Measurements from ENCODE around the gene ASIC2.
A peak's percentile ranks its signal among the peaks of the same experiment; 100 is the strongest.

The ASIC2 gene

GRCh38 chr17:33291248-33292200 is 1.6 kb downstream of the ASIC2 start:
- H4K20me1 ChIP-seq: peaks cover 24% of the 10 kb centered on the region
- H3K4me1 ChIP-seq: peaks cover 62% of the 10 kb centered on the region
- H3K36me3 ChIP-seq: peaks cover 12% of the 10 kb centered on the region; the same call in 1 of the 2 replicates
- H3K4me2 ChIP-seq: peak overlapping the region; percentile 97
- H3K9me3 ChIP-seq: no peaks in the 10 kb centered on the region
- H3K4me3 ChIP-seq: peak overlapping the region; percentile 85
- H3K9ac ChIP-seq: peak overlapping the region; percentile 86
- no peaks in the 10 kb centered on the region for H3K27me3 ChIP-seq
- peak overlapping the region; percentile 87 for H3K27ac ChIP-seq
- no peak for TF ChIP-seq Cebpa-rat (IDR thresholded peaks at IDR 0.05)

- H3K4me3 ChIP-seq: peak overlapping the region; percentile 85; the same call in 1 of the 2 replicates
- H3K9me3 ChIP-seq: no peaks in the 10 kb centered on the region
- peaks cover 12% of the 10 kb centered on the region; the same call in 1 of the 2 replicates for H3K36me3 ChIP-seq
- no peaks in the 10 kb centered on the region for H3K27me3 ChIP-seq
- H3K4me1 ChIP-seq: peaks cover 50% of the 10 kb centered on the region
- H3K4me2 ChIP-seq: peak overlapping the region; percentile 97
- no peak overlapping the region for H3K9ac ChIP-seq
- peaks cover 29% of the 10 kb centered on the region for H4K20me1 ChIP-seq
- no peak overlapping the region for H3K27ac ChIP-seq
- no peak for TF ChIP-seq Cebpa-rat (IDR thresholded peaks at IDR 0.05)
Observed at GRCh38 chr17:33290253-33290652, 2.8 kb downstream of the ASIC2 start.

- H3K9ac ChIP-seq: no peak overlapping the region
- peaks cover 34% of the 10 kb centered on the region for H4K20me1 ChIP-seq
- peaks cover 22% of the 10 kb centered on the region for H3K36me3 ChIP-seq
- no peak overlapping the region for H3K4me3 ChIP-seq
- no peaks in the 10 kb centered on the region for H3K9me3 ChIP-seq
- H3K4me2 ChIP-seq: 0 out of 2 replicates have a peak overlapping the region, but pooled peaks have one; percentile 4
- H3K4me1 ChIP-seq: peaks cover 37% of the 10 kb centered on the region
- H3K27me3 ChIP-seq: no peaks in the 10 kb centered on the region
- no peak overlapping the region for H3K27ac ChIP-seq
- TF ChIP-seq Cebpa-rat (IDR thresholded peaks at IDR 0.05): no peak
Observed at GRCh38 chr17:33288954-33289353, 4.1 kb downstream of the ASIC2 start.

GRCh38 chr17:33287096-33287725 is 5.9 kb downstream of the ASIC2 start:
- Histone ChIP-seq H3K27me3 (no peaks in the 10 kb centered on the region), H3K27ac (no peak overlapping the region), H3K4me2 (no peak overlapping the region), H3K4me3 (no peak overlapping the region), H3K36me3 (peaks cover 31% of the 10 kb centered on the region), H3K9me3 (no peaks in the 10 kb centered on the region), H4K20me1 (peaks cover 42% of the 10 kb centered on the region), H3K9ac (no peak overlapping the region), H3K4me1 (peaks cover 30% of the 10 kb centered on the region)
- TF ChIP-seq Cebpa-rat (IDR thresholded peaks at IDR 0.05): no peak

GRCh38 chr17:33285413-33285812 is 7.7 kb downstream of the ASIC2 start:
- H4K20me1 ChIP-seq: peaks cover 42% of the 10 kb centered on the region
- no peak overlapping the region for H3K9ac ChIP-seq
- peaks cover 31% of the 10 kb centered on the region for H3K36me3 ChIP-seq
- TF ChIP-seq Cebpa-rat (IDR thresholded peaks at IDR 0.05): no peak
- peaks cover 22% of the 10 kb centered on the region for H3K4me1 ChIP-seq
- no peak overlapping the region for H3K27ac ChIP-seq
- H3K9me3 ChIP-seq: no peaks in the 10 kb centered on the region
- no peak overlapping the region for H3K4me3 ChIP-seq
- no peak overlapping the region for H3K4me2 ChIP-seq
- no peaks in the 10 kb centered on the region for H3K27me3 ChIP-seq

- Histone ChIP-seq H3K27ac (no peak overlapping the region), H3K27me3 (no peaks in the 10 kb centered on the region), H3K4me2 (no peak overlapping the region), H3K4me1 (peaks cover 8% of the 10 kb centered on the region), H4K20me1 (peaks cover 38% of the 10 kb centered on the region), H3K4me3 (no peak overlapping the region), H3K9me3 (no peaks in the 10 kb centered on the region), H3K9ac (no peak overlapping the region), H3K36me3 (peaks cover 36% of the 10 kb centered on the region)
- no peak for TF ChIP-seq Cebpa-rat (IDR thresholded peaks at IDR 0.05)
Observed at GRCh38 chr17:33284022-33284421, 9.1 kb downstream of the ASIC2 start.

GRCh38 chr17:33280162-33280943 is 12.7 kb downstream of the ASIC2 start:
- no peak overlapping the region for H3K4me3 ChIP-seq
- H3K36me3 ChIP-seq: peaks cover 24% of the 10 kb centered on the region
- peaks cover 14% of the 10 kb centered on the region; the same call in 1 of the 2 replicates for H4K20me1 ChIP-seq
- no peak for TF ChIP-seq Cebpa-rat (IDR thresholded peaks at IDR 0.05)
- no peaks in the 10 kb centered on the region for H3K27me3 ChIP-seq
- no peak overlapping the region for H3K9ac ChIP-seq
- no peaks in the 10 kb centered on the region for H3K4me1 ChIP-seq
- no peak overlapping the region for H3K27ac ChIP-seq
- H3K9me3 ChIP-seq: no peaks in the 10 kb centered on the region
- no peak overlapping the region for H3K4me2 ChIP-seq

GRCh38 chr17:33277436-33278100 is 15.5 kb downstream of the ASIC2 start:
- Histone ChIP-seq H3K9ac (no peak overlapping the region), H3K4me1 (no peaks in the 10 kb centered on the region), H3K36me3 (peaks cover 5% of the 10 kb centered on the region; the same call in 1 of the 2 replicates), H3K27me3 (no peaks in the 10 kb centered on the region), H3K4me2 (no peak overlapping the region), H3K4me3 (no peak overlapping the region), H4K20me1 (no peaks in the 10 kb centered on the region), H3K27ac (no peak overlapping the region), H3K9me3 (no peaks in the 10 kb centered on the region)
- TF ChIP-seq Cebpa-rat (IDR thresholded peaks at IDR 0.05): no peak
